T follicular helper cell (primary cell): ENCODE results near the gene ABCB6.
A peak's percentile ranks its signal among the peaks of the same experiment; 100 is the strongest.

Experiments
- DNase-seq: peaks from one replicate; pipeline ENCODE4 v3.0.0-alpha.2; 2020; ENCODE audit warnings: low read depth

Gene ABCB6

GRCh38 chr2:219245148-219245898 is 26.6 kb upstream of the ABCB6 start, which contains the start of the genes GLB1L and STK16:
Gene GLB1L (minus strand): TSS chr2:219245444. CDS start chr2:219243573, 1,871 bp downstream.
Gene STK16 (plus strand): TSS chr2:219245479. CDS start chr2:219246000, 521 bp downstream.
- peak; percentile 73 for DNase-seq

- no peak for DNase-seq
These were observed 26.0 kb upstream of the ABCB6 start for GRCh38 chr2:219244789-219245147.

GRCh38 chr2:219243291-219243761 is 24.6 kb upstream of the ABCB6 start:
- DNase-seq: no peak

GRCh38 chr2:219234331-219234730 is 15.6 kb upstream of the ABCB6 start:
- DNase-seq: no peak

GRCh38 chr2:219230059-219230540 is 11.3 kb upstream of the ABCB6 start:
- DNase-seq: no peak

- peak; percentile 98 for DNase-seq
These were observed 10.7 kb upstream of the ABCB6 start, which contains the start of the genes ANKZF1 and ATG9A for GRCh38 chr2:219229305-219230058. Gene ANKZF1 (plus strand): TSS chr2:219229806. CDS start chr2:219230258, 452 bp downstream. Gene ATG9A (minus strand): TSS chr2:219229636. CDS start chr2:219228024, 1,612 bp downstream.

- no peak for DNase-seq
These were observed 10.2 kb upstream of the ABCB6 start for GRCh38 chr2:219228911-219229304.

- no peak for DNase-seq
These were observed 9.5 kb upstream of the ABCB6 start for GRCh38 chr2:219228041-219228910.

- DNase-seq: no peak
These were observed 6.6 kb upstream of the ABCB6 start for GRCh38 chr2:219225350-219225749.

- DNase-seq: no peak
These were observed 5.3 kb upstream of the ABCB6 start for GRCh38 chr2:219223831-219224610.

- DNase-seq: no peak
These were observed 3.3 kb upstream of the ABCB6 start for GRCh38 chr2:219221957-219222518.

GRCh38 chr2:219220652-219221402 is 2.1 kb upstream of the ABCB6 start:
- no peak for DNase-seq

- no peak for DNase-seq
These were observed 1.2 kb upstream of the ABCB6 start for GRCh38 chr2:219219784-219220532.

- no peak for DNase-seq
These were observed 484 bp downstream of the ABCB6 start for GRCh38 chr2:219218217-219218731.

GRCh38 chr2:219216535-219216915 is 2.2 kb downstream of the ABCB6 start:
- DNase-seq: no peak

GRCh38 chr2:219215871-219216534 is 2.8 kb downstream of the ABCB6 start:
- DNase-seq: no peak

- no peak for DNase-seq
These were observed 4.0 kb downstream of the ABCB6 start for GRCh38 chr2:219214786-219215185.

GRCh38 chr2:219214141-219214540 is 4.6 kb downstream of the ABCB6 start:
- DNase-seq: no peak
